DND-41 (cell line): ENCODE measurements around the gene CYTH3.

ENCODE experiments used
- ATAC-seq: fragments of 200-7000 bp; cut with Tn5 transposase; 3 replicates; pipeline ENCODE4 v1.9.1; 2021; ENCODE audit warnings: low read depth; ENCODE audit not compliant: insufficient read depth
- DNase-seq: peaks from one replicate; pipeline ENCODE4 v3.0.0-alpha.2; 2020
- H2AFZ ChIP-seq: 2 replicates; pipeline ENCODE4 v1.6.0; 2012; ENCODE audit warnings: low read depth, low read length
- H3K27ac ChIP-seq: 2 replicates; pipeline ENCODE4 v1.5.1; 2012; ENCODE audit warnings: low read length, inconsistent platforms
- H3K27me3 ChIP-seq: fragments of 200-600 bp; sonication (generic); 2 replicates; pipeline ENCODE4 v1.6.0; 2012; ENCODE audit warnings: low read length, mild to moderate bottlenecking, inconsistent platforms; ENCODE audit not compliant: insufficient read depth, poor library complexity
- H3K36me3 ChIP-seq: 2 replicates; pipeline ENCODE4 v1.5.1; 2012; ENCODE audit warnings: low read length, inconsistent platforms; ENCODE audit not compliant: insufficient read depth
- H3K4me1 ChIP-seq: 2 replicates; pipeline ENCODE4 v1.5.1; 2012; ENCODE audit warnings: mild to moderate bottlenecking, low read length; ENCODE audit not compliant: insufficient read depth
- H3K4me2 ChIP-seq: 2 replicates; pipeline ENCODE4 v1.6.0; 2012; ENCODE audit warnings: mild to moderate bottlenecking, moderate library complexity, low read length, inconsistent platforms; ENCODE audit not compliant: insufficient read depth
- H3K4me3 ChIP-seq, 2 experiments: fragments of 200-600 bp in 1 of 2; shearing (Covaris generic) in 1 of 2; 2 replicates each; pipeline ENCODE4 v1.5.1; 2012 to 2016; ENCODE audit warnings: inconsistent platforms in 2 of 2, low read length in 2 of 2, mild to moderate bottlenecking in 2 of 2, low read depth in 1 of 2, moderate library complexity in 1 of 2
- H3K79me2 ChIP-seq: 2 replicates; pipeline ENCODE4 v1.6.0; 2012; ENCODE audit warnings: low read length, inconsistent platforms; ENCODE audit not compliant: insufficient read depth
- H3K9ac ChIP-seq: 2 replicates; pipeline ENCODE4 v1.6.0; 2012; ENCODE audit warnings: low read depth, mild to moderate bottlenecking, inconsistent platforms, low read length, moderate library complexity
- H3K9me3 ChIP-seq: 2 replicates; pipeline ENCODE4 v1.5.1; 2012; ENCODE audit warnings: low read length, moderate library complexity, mild to moderate bottlenecking, inconsistent platforms; ENCODE audit not compliant: insufficient read depth, severe bottlenecking
- H4K20me1 ChIP-seq: 2 replicates; pipeline ENCODE4 v1.6.0; 2012; ENCODE audit warnings: low read length; ENCODE audit not compliant: insufficient read depth
- CTCF ChIP-seq: IDR thresholded peaks from 2 replicates; pipeline ENCODE4 v1.5.1; 2012; ENCODE audit warnings: borderline replicate concordance, low read length, moderate library complexity, mild to moderate bottlenecking; ENCODE audit not compliant: poor library complexity, severe bottlenecking; ENCODE audit errors: extremely low read depth
- EZH2 ChIP-seq: IDR thresholded peaks from 3 replicates; pipeline ENCODE4 v1.6.1; 2012; ENCODE audit warnings: borderline replicate concordance, low read depth, mild to moderate bottlenecking, moderate library complexity, low read length, inconsistent platforms; ENCODE audit not compliant: severe bottlenecking

The CYTH3 gene

GRCh38 chr7:6290319-6290741 is 17.9 kb upstream of the CYTH3 start:
- H3K27ac ChIP-seq: no peak overlapping the region
- H3K36me3 ChIP-seq: no peaks in the 10 kb centered on the region
- no peak overlapping the region for H3K9ac ChIP-seq
- H4K20me1 ChIP-seq: no peaks in the 10 kb centered on the region
- H3K79me2 ChIP-seq: no peaks in the 10 kb centered on the region
- H3K4me2 ChIP-seq: no peak overlapping the region
- ATAC-seq: no peak
- H3K9me3 ChIP-seq: no peaks in the 10 kb centered on the region
- DNase-seq: no peak
- no peak overlapping the region for H3K4me3 ChIP-seq
- no peaks in the 10 kb centered on the region for H3K27me3 ChIP-seq
- no peaks in the 10 kb centered on the region for H3K4me1 ChIP-seq
- H2AFZ ChIP-seq: no peak overlapping the region
- no peak for TF ChIP-seq CTCF
- TF ChIP-seq EZH2: no peak

GRCh38 chr7:6288270-6288860 is 15.9 kb upstream of the CYTH3 start:
- no peaks in the 10 kb centered on the region for H3K79me2 ChIP-seq
- TF ChIP-seq EZH2: no peak
- TF ChIP-seq CTCF: no peak
- H3K4me2 ChIP-seq: no peak overlapping the region
- H4K20me1 ChIP-seq: no peaks in the 10 kb centered on the region
- DNase-seq (no peak), ATAC-seq (no peak)
- H2AFZ ChIP-seq: no peak overlapping the region
- no peaks in the 10 kb centered on the region for H3K9me3 ChIP-seq
- H3K36me3 ChIP-seq: no peaks in the 10 kb centered on the region
- no peak overlapping the region for H3K9ac ChIP-seq
- no peak overlapping the region for H3K27ac ChIP-seq
- no peaks in the 10 kb centered on the region for H3K27me3 ChIP-seq
- no peak overlapping the region for H3K4me3 ChIP-seq
- H3K4me1 ChIP-seq: no peaks in the 10 kb centered on the region

- Histone ChIP-seq H4K20me1 (no peaks in the 10 kb centered on the region), H3K27ac (no peak overlapping the region), H3K36me3 (no peaks in the 10 kb centered on the region), H3K27me3 (no peaks in the 10 kb centered on the region), H3K4me1 (no peaks in the 10 kb centered on the region), H3K4me3 (no peak overlapping the region), H3K79me2 (no peaks in the 10 kb centered on the region), H3K9me3 (no peaks in the 10 kb centered on the region), H3K4me2 (no peak overlapping the region), H3K9ac (no peak overlapping the region), H2AFZ (no peak overlapping the region)
- TF ChIP-seq EZH2: no peak
- TF ChIP-seq CTCF: no peak
- no peak for DNase-seq
- no peak for ATAC-seq
These were observed 14.1 kb upstream of the CYTH3 start for GRCh38 chr7:6286486-6286885.
